ENCODE results near the gene HRH2.

DNA sequence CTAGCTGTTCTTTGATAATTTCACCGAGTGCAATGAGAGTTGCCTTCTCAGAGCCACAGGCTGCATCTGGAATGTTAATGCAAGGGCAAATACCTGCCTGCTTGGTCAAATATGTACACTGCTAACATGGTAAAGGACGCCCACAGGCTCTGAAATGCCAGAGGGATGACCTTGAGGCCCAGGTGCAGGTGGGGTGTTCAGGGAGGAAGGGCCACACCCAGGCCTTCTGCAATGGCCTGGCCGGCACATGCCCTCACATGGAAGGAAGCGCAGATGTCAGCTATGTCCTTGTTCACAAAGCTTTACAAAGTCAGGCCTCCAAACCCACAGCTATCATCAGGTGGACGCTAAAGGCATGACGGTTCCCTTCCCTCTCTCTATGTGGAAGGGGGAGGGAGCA lies 48.6 kb downstream of the HRH2 start:
- TF ChIP-seq, protein P1, sequence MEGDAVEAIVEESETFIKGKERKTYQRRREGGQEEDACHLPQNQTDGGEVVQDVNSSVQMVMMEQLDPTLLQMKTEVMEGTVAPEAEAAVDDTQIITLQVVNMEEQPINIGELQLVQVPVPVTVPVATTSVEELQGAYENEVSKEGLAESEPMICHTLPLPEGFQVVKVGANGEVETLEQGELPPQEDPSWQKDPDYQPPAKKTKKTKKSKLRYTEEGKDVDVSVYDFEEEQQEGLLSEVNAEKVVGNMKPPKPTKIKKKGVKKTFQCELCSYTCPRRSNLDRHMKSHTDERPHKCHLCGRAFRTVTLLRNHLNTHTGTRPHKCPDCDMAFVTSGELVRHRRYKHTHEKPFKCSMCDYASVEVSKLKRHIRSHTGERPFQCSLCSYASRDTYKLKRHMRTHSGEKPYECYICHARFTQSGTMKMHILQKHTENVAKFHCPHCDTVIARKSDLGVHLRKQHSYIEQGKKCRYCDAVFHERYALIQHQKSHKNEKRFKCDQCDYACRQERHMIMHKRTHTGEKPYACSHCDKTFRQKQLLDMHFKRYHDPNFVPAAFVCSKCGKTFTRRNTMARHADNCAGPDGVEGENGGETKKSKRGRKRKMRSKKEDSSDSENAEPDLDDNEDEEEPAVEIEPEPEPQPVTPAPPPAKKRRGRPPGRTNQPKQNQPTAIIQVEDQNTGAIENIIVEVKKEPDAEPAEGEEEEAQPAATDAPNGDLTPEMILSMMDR (IDR thresholded peaks at IDR 0.05): no peak
- no peak for TF ChIP-seq POLR2A (IDR thresholded peaks at IDR 0.05)
